RCC 7860 (cell line): ENCODE measurements around the gene SYT1.
"Not testable (repeated sequence)": the region's sequence is repeated elsewhere in the genome, so short reads cannot be mapped to it uniquely, and the experiment has no call there.

ENCODE experiments used
- DNase-seq: peaks from one replicate; pipeline ENCODE4 v3.0.0-alpha.2; 2015; ENCODE audit warnings: low spot score
- FAIRE-seq: peaks from 2 replicates; lab custom pipeline; 2012; peaks lifted over from hg19 to GRCh38; lab: Jason Lieb, UNC

SYT1 gene

GRCh38 chr12:78964521-78964920 lies 99.9 kb downstream of the SYT1 start:
- DNase-seq, result no peak
- FAIRE-seq, result no peak

- FAIRE-seq (no peak), DNase-seq (no peak)
Measured at GRCh38 chr12:78966062-78966461, 101.5 kb downstream of the SYT1 start.

GRCh38 chr12:78966926-78967325 lies 102.4 kb downstream of the SYT1 start:
- no peak for DNase-seq
- FAIRE-seq, result no peak

GRCh38 chr12:78968226-78968625 lies 103.7 kb downstream of the SYT1 start:
- DNase-seq (no peak), FAIRE-seq (no peak)

- FAIRE-seq, result no peak
- no peak for DNase-seq
Measured at GRCh38 chr12:78970041-78970440, 105.5 kb downstream of the SYT1 start.

GRCh38 chr12:78977304-78977867 lies 112.8 kb downstream of the SYT1 start:
- no peak for DNase-seq

GRCh38 chr12:78994168-78994791 lies 129.7 kb downstream of the SYT1 start:
- FAIRE-seq, result no peak

More at GRCh38 chr12:78977304-78977867, 112.8 kb downstream of the SYT1 start:
- FAIRE-seq, result no peak

GRCh38 chr12:79000501-79000900 lies 135.9 kb downstream of the SYT1 start:
- FAIRE-seq, result no peak
- no peak for DNase-seq

More at GRCh38 chr12:78994168-78994791, 129.7 kb downstream of the SYT1 start:
- DNase-seq, result no peak

GRCh38 chr12:79001404-79001803 lies 136.8 kb downstream of the SYT1 start:
- DNase-seq (no peak), FAIRE-seq (no peak)

- DNase-seq (no peak), FAIRE-seq (no peak)
Measured at GRCh38 chr12:79006306-79006705, 141.7 kb downstream of the SYT1 start.

- DNase-seq, result no peak
- FAIRE-seq, result no peak
Measured at GRCh38 chr12:79008591-79008990, 144.0 kb downstream of the SYT1 start.

GRCh38 chr12:79012636-79013035 lies 148.1 kb downstream of the SYT1 start:
- no peak for FAIRE-seq

GRCh38 chr12:79016181-79016580 lies 151.6 kb downstream of the SYT1 start:
- DNase-seq (no peak), FAIRE-seq (no peak)

More at GRCh38 chr12:79012636-79013035, 148.1 kb downstream of the SYT1 start:
- DNase-seq, result no peak

GRCh38 chr12:79019672-79020071 lies 155.1 kb downstream of the SYT1 start:
- FAIRE-seq (no peak), DNase-seq (no peak)

- no peak for FAIRE-seq
- no peak for DNase-seq
Measured at GRCh38 chr12:79020106-79020505, 155.5 kb downstream of the SYT1 start.

GRCh38 chr12:79021021-79021420 lies 156.4 kb downstream of the SYT1 start:
- DNase-seq (no peak), FAIRE-seq (no peak)

GRCh38 chr12:79023261-79023660 lies 158.7 kb downstream of the SYT1 start:
- FAIRE-seq, result no peak

GRCh38 chr12:79023784-79024183 lies 159.2 kb downstream of the SYT1 start:
- DNase-seq, result no peak
- FAIRE-seq, result no peak

More at GRCh38 chr12:79023261-79023660, 158.7 kb downstream of the SYT1 start:
- DNase-seq, result no peak

- FAIRE-seq (no peak), DNase-seq (no peak)
Measured at GRCh38 chr12:79033788-79034187, 169.2 kb downstream of the SYT1 start.

- FAIRE-seq, DNase-seq: not testable (repeated sequence)
Measured at GRCh38 chr12:79044748-79045147, 180.2 kb downstream of the SYT1 start.

- FAIRE-seq, DNase-seq: not testable (repeated sequence)
Measured at GRCh38 chr12:79045149-79045703, 180.7 kb downstream of the SYT1 start.

- no peak for FAIRE-seq
- no peak for DNase-seq
Measured at GRCh38 chr12:79046021-79046420, 181.4 kb downstream of the SYT1 start.
